ENCODE results near the gene CLPTM1L. TPM values are rescaled to one million over a fixed set of nuclear protein-coding genes. Genes with fewer than 3 reads are reported as not detected.

CLPTM1L gene
- total RNA-seq, 4 donors from 2014 or later, result 62.6 to 132 (median 93.5) TPM

GRCh38 chr5:1352231-1353219, 7.6 kb upstream of the CLPTM1L start:
- no peak for TF ChIP-seq CTCF (IDR thresholded peaks at IDR 0.05)
- TF ChIP-seq EP300 (IDR thresholded peaks at IDR 0.05), result no peak
- TF ChIP-seq POLR2AphosphoS5 (IDR thresholded peaks at IDR 0.05), result no peak
- TF ChIP-seq POLR2A (IDR thresholded peaks at IDR 0.05), result no peak
- no peak overlapping the region for H3K4me3 ChIP-seq
- 68% methylated on average over 9 of the region's 10 CpGs for WGBS

DNA sequence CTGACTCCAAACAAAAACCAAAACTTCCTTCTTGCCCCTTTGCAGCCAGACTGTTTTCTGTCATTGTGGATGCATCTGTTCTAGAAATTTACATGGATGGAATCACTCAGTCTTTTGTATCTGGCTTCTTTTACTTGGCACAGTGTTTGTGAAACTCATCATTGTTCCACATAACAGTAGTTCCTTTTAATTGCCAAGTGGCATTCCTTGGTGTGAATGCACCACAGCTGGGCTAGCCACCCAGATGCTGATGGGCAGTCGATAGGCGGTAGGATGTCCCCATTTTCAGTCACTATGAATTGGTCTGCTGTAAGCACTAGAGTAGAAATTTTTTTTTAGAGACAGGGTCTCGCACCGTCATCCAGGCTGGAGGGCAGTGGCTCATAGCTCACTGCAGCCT, 6.3 kb upstream of the CLPTM1L start:
- Histone ChIP-seq H3K27me3 (peaks cover 2% of the 10 kb centered on the region), H3K27ac (no peak overlapping the region), H3K36me3 (no peaks in the 10 kb centered on the region), H3K4me1 (peaks cover 2% of the 10 kb centered on the region), H3K4me3 (no peak overlapping the region), H3K9me3 (no peaks in the 10 kb centered on the region)
- TF ChIP-seq CTCF (IDR thresholded peaks at IDR 0.05) (no peak), POLR2A (IDR thresholded peaks at IDR 0.05) (no peak), POLR2AphosphoS5 (IDR thresholded peaks at IDR 0.05) (no peak), EP300 (IDR thresholded peaks at IDR 0.05) (no peak)
- WGBS, result 79% methylated on average over 4 of the region's 4 CpGs
- DNase-seq (ENCODE audit: low spot score in 2 of 2), result no peak

More at GRCh38 chr5:1352231-1353219, 7.6 kb upstream of the CLPTM1L start:
- Histone ChIP-seq H3K9me3 (no peaks in the 10 kb centered on the region), H3K36me3 (no peaks in the 10 kb centered on the region), H3K27me3 (peaks cover 10% of the 10 kb centered on the region), H3K27ac (no peak overlapping the region), H3K4me1 (no peaks in the 10 kb centered on the region)
- no peak for DNase-seq (ENCODE audit: low spot score in 2 of 2)

GRCh38 chr5:1349246-1349645, 4.3 kb upstream of the CLPTM1L start:
- H3K27ac ChIP-seq, result no peak overlapping the region
- H3K4me1 ChIP-seq, result peaks cover 12% of the 10 kb centered on the region
- H3K9me3 ChIP-seq, result no peaks in the 10 kb centered on the region
- H3K4me3 ChIP-seq, result no peak overlapping the region
- no peaks in the 10 kb centered on the region for H3K36me3 ChIP-seq
- TF ChIP-seq CTCF (IDR thresholded peaks at IDR 0.05) (no peak), POLR2AphosphoS5 (IDR thresholded peaks at IDR 0.05) (no peak), POLR2A (IDR thresholded peaks at IDR 0.05) (no peak), EP300 (IDR thresholded peaks at IDR 0.05) (no peak)
- 52% methylated on average over 10 of the region's 12 CpGs for WGBS
- no peaks in the 10 kb centered on the region for H3K27me3 ChIP-seq
- no peak for DNase-seq (ENCODE audit: low spot score in 2 of 2)

DNA sequence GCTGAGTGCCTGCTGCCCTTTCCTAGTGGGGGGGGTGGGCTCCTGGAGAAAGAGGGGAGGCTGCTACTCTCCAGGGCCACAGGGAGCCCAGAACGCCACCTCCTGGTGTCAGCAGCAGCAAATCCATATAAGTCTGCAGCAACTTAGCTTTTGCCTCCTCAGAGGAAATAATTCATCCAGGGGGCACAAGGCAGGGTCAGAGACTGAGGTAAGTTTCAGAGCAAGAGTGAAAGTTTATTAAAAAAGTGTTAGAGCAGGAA, 4.0 kb upstream of the CLPTM1L start:
- Histone ChIP-seq H3K27me3 (no peaks in the 10 kb centered on the region), H3K9me3 (no peaks in the 10 kb centered on the region), H3K36me3 (no peaks in the 10 kb centered on the region), H3K27ac (no peak overlapping the region), H3K4me3 (no peak overlapping the region), H3K4me1 (peaks cover 15% of the 10 kb centered on the region)
- WGBS, result 67% methylated on average over 1 of the region's 1 CpG
- TF ChIP-seq POLR2A (IDR thresholded peaks at IDR 0.05) (no peak), CTCF (IDR thresholded peaks at IDR 0.05) (no peak), EP300 (IDR thresholded peaks at IDR 0.05) (no peak), POLR2AphosphoS5 (IDR thresholded peaks at IDR 0.05) (no peak)
- no peak for DNase-seq (ENCODE audit: low spot score in 2 of 2)

GRCh38 chr5:1347571-1347970, 2.7 kb upstream of the CLPTM1L start:
- H3K4me1 ChIP-seq, result peaks cover 23% of the 10 kb centered on the region
- no peak overlapping the region for H3K4me3 ChIP-seq
- H3K9me3 ChIP-seq, result no peaks in the 10 kb centered on the region
- TF ChIP-seq POLR2A (IDR thresholded peaks at IDR 0.05) (no peak), POLR2AphosphoS5 (IDR thresholded peaks at IDR 0.05) (no peak), EP300 (IDR thresholded peaks at IDR 0.05) (no peak), CTCF (IDR thresholded peaks at IDR 0.05) (no peak)
- no peak overlapping the region for H3K27ac ChIP-seq
- H3K27me3 ChIP-seq, result no peaks in the 10 kb centered on the region
- WGBS, result 59% methylated on average over 7 of the region's 10 CpGs
- peaks cover 4% of the 10 kb centered on the region for H3K36me3 ChIP-seq
- DNase-seq (ENCODE audit: low spot score in 2 of 2), result no peak

All from suprapubic skin (tissue), 4 donors.